AG08396 (cell line): ENCODE measurements around the gene ERCC6L.

ENCODE experiments used
- DNase-seq: peaks from one replicate; pipeline ENCODE4 v3.0.0; 2012; ENCODE audit warnings: low spot score, mixed read lengths

ERCC6L gene

GRCh38 chrX:72159769-72160168, 79.1 kb downstream of the ERCC6L start:
- no peak for DNase-seq

- DNase-seq: no peak
Measured at GRCh38 chrX:72158773-72159172, 80.1 kb downstream of the ERCC6L start.
